Epithelial cell of esophagus (primary cell): Measurements from ENCODE around the gene IGFBP1.

ENCODE experiments used
- DNase-seq: peaks from one replicate; pipeline ENCODE4 v3.0.0; 2010; ENCODE audit warnings: low read depth
- H3K4me3 ChIP-seq: 2 replicates; pipeline ENCODE4 v1.5.1; 2011; ENCODE audit warnings: mild to moderate bottlenecking, low read length, control low read depth
- CTCF ChIP-seq: IDR thresholded peaks from 2 replicates; pipeline ENCODE4 v1.5.1; 2011; ENCODE audit warnings: low read depth, mild to moderate bottlenecking, low read length, control low read depth, inconsistent platforms; ENCODE audit not compliant: insufficient read depth; ENCODE audit errors: missing control alignments

Gene IGFBP1

DNA sequence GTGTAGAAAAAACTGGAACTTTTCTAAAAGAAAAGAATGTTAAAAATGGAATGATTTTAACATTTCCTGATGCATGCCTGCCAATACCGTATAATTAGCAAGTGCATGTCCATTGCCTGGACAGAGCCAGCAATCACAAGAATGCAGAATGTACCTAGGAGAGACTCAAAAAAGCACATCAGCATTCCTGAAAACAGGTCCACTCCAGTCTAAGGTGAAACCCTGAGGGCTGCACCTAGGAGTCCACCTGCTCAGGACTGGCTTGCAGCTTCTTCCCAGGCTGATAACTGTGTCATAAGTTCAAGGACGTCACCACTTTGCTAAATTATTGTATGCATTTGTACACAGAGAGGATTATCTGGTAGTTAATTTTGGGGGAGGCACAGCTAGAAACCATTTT lies 20.8 kb upstream of the IGFBP1 start:
- DNase-seq = no peak
- TF ChIP-seq CTCF = no peak
- H3K4me3 ChIP-seq = no peak overlapping the region

DNA sequence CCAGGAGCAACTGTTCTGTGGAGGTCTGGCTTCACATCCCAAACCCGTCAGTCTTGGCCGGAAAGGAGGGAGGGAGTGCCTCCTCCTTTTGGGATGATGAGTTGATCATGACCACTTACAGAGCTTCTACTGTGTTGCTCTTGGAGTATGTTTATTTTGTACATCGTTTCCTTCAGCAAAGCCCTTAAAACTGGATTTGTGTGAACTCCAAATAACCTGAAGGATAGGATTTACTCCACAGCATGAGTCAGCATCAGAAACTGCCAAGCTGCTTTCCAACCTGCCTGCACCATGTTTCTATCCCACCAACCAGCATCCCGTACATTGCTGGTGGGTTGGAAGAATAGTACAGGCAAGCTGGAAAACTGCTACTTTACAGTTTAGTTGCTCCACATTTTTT lies 18.9 kb upstream of the IGFBP1 start:
- DNase-seq = peak; percentile 22
- no peak overlapping the region for H3K4me3 ChIP-seq
- no peak for TF ChIP-seq CTCF

- no peak overlapping the region for H3K4me3 ChIP-seq
- peak; percentile 64 for TF ChIP-seq CTCF
- DNase-seq = peak; percentile 35
Observed at GRCh38 chr7:45872116-45873034, 15.9 kb upstream of the IGFBP1 start.

DNA sequence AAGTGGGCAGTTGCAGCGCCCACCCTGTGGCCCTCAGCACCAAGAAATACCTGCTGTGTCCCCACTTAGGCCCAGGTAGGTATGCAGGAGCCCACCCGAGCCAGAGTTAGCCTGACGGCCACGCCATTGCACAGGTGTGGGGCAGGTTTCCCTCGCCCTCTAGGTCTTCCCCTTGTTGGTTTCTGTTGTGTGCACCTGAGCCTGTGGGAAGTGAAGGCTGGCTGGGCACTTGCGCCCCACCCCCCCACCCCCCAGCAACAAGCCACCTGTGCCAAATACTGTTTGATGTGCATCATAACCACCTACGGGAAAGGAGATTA lies 15.3 kb upstream of the IGFBP1 start, which contains the start of gene CCDC201:
Gene CCDC201 (minus strand): TSS at position 48 of the 320 bp plus-strand sequence. CDS start 75 bp downstream, outside the sequence.
- no peak for DNase-seq
- no peak for TF ChIP-seq CTCF

GRCh38 chr7:45873355-45873754 lies 14.9 kb upstream of the IGFBP1 start:
- DNase-seq = no peak
- no peak for TF ChIP-seq CTCF
- no peak overlapping the region for H3K4me3 ChIP-seq

More for the DNA sequence above, 15.3 kb upstream of the IGFBP1 start, which contains the start of gene CCDC201:
- H3K4me3 ChIP-seq = no peak within 1 kb of the TSS

DNA sequence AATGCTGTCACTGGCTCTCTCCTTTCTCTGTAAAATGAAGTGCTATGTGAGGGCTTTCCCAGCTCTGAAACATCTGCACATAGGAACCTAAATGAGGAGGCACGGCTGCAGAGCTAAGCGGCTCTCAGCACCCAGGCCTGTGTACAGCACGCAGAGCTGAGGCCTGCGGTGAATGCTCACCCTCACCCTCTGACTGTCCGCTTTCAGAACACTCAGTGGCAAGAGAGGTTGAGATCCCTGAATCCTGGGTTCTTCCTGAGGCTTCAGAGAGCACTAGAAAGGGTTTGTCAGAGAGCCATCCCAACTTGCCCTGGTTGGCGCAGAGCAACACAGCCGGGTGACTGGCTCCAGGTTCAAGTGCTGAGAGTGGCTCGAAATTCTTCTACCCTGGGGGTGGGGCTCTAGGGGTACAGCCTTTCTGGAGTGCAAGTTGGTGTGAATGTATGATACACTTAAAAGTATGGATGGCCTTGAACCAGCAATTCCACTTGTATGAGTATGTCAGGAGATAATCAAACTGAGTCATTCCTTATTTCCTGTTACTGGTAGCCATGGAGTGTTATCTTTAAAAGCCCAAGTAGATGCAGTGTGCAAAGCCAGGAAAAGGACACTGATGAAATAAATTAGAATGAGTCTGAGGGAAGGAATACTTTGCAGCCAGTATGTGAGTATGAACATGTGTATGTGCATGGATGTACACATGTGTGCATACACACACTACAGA lies 13.7 kb upstream of the IGFBP1 start:
- peak; percentile 70 for DNase-seq
- TF ChIP-seq CTCF = no peak
- H3K4me3 ChIP-seq = no peak overlapping the region

DNA sequence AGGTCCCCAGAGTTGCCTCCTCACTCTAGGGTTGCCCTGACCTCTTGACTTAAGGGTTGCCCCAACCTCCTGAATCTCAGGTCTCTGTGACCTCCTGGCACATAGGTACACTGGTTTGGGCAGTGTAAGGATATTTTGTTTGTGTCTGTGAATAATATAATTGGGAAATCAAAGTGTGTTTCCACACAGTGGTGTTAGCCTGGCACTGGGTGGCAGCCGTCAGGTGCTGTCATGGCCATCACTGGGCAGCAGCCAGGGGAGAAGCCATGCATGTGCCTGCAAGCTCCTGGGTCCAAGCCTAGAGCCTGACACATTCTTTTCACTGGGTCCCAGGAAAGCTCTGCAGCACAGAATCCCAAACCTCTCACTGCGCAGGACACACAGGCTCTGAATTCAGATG lies 11.8 kb upstream of the IGFBP1 start:
- no peak for DNase-seq
- no peak overlapping the region for H3K4me3 ChIP-seq
- TF ChIP-seq CTCF = no peak
